Measurements from ENCODE around the gene DDN.

The DDN gene

DNA sequence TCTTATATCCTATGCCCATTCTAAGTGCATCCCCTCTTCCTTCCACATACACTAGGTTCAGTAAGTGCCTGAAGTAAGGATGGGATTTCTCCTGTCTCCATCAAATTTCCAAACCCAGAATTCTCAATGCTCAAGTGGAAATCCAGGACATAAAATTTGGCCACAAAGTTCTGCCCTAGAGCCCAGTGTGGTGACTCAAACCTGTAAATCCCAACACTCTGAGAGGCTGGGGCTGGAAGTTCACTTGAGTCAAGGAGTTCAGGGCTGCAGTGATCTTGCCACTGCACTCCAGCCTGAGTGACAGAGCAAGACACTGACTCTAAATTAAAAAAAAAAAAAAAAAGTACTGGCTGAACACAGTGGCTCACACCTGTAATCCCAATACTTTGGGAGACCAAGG, 37.4 kb downstream of the DDN start:
- DNase-seq: no peak

DNA sequence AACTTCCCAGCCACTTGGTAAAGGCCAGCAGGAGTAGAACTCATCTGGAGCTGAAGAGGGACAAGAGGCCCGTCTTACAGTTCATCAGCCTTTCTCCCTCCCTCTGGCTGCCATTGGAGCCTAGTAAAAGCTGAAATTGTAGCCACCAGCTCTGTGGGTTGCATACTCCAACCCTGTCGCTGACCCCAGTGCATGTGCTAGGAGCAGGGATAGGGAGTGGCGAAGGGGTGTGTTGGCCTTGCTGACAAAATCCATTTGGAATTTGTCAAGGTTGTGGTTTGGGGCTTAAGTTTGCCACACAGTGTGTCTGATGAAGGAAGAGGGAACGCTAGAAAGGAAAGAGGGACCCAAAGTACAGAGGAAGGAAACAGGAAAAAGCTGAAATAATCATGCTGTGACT, 37.8 kb downstream of the DDN start:
- DNase-seq: no peak

DNA sequence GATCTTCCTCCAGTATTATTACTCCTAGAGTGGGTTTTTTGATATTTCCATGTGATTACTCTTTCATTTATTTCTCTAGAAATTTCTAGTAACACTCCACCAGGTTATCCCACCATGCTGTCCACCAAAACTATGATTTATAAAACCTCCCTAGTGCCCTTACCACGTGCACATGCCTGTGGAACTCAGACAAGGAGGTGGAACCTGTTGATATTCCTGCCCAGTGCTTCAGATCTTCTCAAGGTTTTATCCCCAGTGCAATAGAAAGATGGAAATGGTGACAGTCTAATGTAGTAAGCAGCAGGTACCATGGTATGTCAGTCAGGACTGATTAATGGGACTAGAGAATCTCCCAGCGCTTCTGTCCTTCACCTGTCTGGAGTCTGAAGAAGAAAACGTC, 38.3 kb downstream of the DDN start:
- no peak for DNase-seq

DNA sequence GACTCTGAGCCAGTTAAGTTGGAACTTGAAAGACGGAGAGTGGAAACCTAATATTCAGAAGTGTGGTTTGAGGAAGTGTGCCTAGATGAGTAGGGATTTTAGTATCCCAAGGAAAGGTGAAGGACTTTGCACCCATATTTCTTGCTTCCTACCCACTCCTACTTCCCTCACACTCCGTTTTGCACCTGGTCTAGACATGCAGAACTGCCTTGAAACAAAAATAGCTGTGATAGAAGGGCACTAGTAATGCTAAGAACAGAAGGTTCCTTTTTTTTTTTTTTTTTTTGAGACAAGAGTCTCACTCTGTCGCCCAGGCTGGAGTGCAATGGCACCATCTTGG, 41.2 kb downstream of the DDN start:
- no peak for DNase-seq

DNA sequence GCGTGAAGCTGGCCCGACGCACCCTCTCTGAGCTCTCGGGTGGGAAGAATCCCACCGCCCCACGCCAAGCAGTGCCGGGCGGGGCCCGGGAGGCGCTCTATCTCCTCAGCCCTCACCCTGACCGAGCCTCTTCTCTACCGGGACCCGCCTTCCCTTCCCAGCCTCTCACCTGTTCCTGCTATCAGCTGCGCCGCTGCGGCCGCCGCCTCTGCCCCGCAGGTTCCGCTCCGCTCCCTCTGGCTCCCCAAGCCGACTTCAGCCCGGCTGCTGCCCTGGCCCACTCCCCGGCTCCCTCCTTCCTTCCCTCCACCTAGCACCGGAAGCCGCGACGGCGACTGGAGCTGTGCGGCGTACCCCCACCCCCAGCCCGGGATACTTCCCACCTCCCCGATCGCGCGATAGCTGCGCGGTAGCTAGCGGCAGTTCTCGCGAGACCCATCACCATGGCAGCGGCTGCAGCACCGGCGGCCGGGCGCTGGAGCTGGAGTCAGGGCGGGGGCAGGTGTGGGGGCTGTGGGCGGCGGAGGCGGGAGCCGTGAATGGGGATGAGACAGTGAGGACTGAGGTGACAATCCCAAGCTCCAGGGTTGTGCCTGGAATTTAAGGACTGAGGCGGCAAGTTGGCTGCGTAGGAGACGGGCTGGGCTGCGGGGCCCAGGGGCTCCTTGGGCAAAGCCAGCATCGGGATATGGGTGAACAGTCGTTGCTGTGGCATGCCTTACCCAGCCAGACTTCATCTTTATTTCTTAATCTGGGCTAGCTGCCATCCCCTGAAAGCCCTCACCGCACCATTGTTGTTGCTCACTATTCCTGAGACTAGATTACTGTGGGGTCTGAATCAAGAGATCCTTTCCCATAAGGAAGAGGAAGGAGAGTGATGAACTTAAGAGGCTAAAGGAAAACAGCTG, 41.8 kb downstream of the DDN start, which contains the start of gene ARF3:
Gene ARF3 (minus strand): TSS at position 347 of the 908 bp plus-strand sequence. CDS start 16,392 bp downstream, outside the sequence.
- DNase-seq: peak; percentile 87

DNA sequence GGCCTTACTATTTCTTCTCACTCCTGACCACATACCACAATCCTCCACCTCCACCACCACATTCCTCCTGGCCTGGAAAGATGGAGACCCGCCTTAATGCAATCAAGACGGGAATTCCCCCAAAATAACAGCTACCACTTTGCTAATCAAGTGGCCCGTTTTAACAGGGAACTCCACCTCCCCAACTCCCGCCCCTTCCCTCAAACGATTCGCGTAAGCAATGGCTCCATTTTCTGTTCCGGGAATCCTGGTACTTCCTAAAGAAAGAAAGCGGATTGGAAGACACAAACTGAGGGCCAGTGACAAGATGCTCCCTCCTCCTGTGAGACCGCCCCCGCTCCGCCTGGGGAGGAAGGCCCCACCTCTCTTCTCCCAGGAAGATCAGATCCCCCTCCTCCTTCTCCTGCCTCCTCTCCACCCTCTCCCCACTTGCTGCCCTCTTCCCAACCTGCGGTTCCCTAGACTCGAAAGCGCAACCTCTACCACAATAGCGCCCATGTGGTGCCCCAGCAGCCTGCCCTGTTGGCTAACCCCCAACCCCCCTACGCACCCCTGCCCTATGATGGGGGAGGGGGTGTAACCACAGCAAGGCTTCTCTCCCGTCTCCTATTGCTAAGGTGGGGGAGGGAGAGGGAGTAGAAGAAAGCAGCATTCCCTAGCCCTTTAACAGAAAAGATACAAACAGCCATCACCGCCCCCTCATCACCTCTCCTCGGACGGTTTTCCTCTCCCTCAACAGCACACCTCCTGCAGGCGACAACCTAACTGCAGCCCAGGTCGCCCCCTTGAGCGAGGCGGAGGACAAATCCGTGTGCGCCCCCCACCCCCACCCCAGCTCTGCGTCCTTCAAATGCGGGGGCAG, 42.7 kb downstream of the DDN start:
- DNase-seq: no peak

DNA sequence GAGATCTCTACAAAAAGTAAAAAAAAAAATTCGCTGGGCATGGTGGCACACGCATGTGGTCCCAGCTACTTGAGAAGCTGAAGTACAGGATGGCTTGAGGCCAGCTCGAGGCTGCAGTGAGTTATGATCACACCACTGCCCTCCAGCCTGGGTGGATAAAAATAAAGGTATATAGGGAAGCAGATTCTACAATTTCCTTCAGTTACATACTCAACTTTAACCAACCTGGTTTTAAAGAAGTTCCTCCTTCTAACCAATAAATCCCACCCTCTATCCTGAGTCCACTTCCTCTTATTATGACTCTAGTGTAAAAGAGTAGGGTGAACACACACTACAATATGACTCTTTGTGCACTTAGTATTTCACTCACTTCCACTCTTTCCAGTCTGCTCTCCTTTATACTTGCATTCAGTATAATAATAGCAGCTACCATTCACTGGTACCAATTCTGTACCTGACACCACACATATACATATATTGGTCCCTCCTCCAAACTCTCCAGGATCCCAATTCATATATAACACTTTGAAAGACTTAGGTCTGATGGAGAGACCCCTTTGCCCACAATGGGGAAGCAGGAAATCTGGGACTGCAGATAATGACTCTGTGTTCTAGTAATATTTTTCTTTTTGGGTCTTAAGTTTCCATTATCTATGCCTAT, 44.2 kb downstream of the DDN start:
- no peak for DNase-seq

DNA sequence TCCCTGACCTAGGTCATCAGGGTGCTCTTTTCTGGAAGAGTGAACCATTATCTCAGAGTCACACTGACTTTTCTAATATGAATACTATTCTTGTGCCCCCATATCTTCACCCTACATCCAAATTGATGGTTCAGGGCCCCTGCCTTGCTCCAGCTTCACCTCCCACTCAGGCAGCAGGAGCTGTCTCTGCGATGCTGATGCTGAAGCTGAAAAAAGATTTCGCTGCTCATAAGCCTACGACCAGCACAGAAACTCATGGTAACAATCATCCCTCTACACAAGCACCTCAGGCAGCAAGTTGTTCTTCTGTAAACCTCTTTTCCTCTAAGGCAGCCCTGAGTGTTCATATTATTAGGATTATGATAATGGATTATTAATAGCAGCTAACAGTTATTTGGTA, 45.1 kb downstream of the DDN start:
- DNase-seq: no peak

DNA sequence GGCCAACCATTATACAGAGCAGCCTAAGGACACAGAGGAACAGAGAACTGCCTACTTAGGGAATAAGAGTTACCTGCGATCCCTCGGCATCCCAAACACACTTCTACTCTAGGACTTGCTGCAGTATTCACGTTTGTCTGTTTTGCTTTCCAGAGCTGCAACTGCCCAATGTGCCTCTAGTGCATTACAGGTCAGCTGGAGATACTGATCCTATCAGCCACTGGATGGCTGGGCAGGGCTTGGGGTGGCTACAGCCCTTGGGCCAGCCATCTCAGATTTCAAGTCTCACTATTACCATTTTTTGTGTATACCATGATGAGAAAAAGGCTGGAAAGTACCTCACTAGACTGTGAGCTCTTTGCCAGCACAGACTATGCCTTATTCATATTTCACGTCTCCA, 46.5 kb downstream of the DDN start:
- DNase-seq: no peak

DNA sequence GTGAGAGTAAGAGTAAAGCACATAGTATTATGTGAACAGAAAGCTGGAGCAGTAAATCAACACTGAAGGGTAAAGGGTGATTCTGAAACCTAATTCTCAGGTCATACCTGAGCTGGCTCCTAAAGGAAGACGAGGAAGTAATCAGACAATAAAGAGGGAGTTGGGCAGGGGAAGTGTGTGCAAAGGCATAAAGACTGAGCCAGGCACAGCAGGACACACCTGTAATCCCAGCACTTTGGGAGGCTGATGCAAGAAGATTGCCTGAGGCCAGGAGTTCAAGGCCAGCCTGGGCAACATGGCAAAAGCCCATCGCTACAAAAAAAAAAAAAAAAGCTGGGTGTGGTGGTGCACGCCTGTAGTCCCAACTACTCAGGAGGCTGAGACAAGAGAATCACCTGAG, 51.4 kb downstream of the DDN start:
- DNase-seq: no peak

DNA sequence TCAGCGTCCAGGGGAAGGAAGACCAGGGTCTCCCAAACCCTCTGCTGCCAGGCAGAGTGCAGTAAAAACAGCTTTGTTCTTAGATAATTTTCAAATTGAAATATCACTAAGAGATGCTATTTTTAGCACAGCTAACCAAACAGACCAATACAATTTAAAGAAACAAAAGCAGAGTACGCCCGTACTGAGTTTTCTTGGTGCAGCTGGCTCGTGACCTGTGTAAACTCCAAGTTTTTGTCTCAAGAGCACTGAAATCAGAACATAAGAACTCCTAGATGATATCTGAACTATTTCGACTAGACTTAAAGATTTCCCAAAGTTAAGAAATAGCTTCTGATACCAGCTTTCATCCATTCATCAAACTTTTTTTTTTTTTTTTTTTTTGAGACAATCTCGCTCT, 52.2 kb downstream of the DDN start:
- no peak for DNase-seq

DNA sequence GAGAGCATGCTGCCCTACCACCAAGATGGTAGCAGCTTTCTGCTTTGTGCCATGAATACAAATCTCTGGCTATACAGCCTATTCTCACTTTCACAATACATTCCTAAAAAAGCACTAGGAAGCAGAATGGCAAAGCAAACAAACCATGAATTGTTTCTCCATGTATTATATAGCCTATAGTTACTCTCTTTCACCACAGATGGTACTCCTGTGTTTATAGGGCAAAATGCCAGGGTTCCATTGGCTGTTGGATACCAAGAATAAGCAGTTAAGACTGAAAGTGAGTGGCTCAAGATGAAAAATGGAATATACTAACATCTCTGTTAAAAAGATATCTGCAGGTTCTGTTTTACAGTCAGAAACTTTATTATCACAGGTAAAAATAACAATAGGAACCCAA, 53.0 kb downstream of the DDN start:
- DNase-seq: no peak
